Right ventricle myocardium superior (tissue), 1 donor: ENCODE data around the gene MACROD1. TPM values are rescaled to one million over a fixed set of nuclear protein-coding genes. Genes with fewer than 3 reads are reported as not detected.
A peak's percentile ranks its signal among the peaks of the same experiment; 100 is the strongest.

Experiments used
- ATAC-seq: fragments of 200-7000 bp; cut with Tn5 transposase; one replicate; pipeline ENCODE4 v1.9.1; 2020; ENCODE audit warnings: mild to moderate bottlenecking; ENCODE audit not compliant: poor library complexity
- DNase-seq: peaks from one replicate; pipeline ENCODE4 v3.0.0-alpha.2; 2020
- intact Hi-C: fragments of 100-400 bp; cut with DNase I; formaldehyde crosslinking; loops from one replicate; pipeline ENCODE4 v1.11.2; 2022
- total RNA-seq: library from RNA; stranded (reverse); fragmentation: NEBNext Ultra II Directional; extraction: Animal tissue kit (Norgen Biotek cat#: 25700); gene quantifications from one replicate; pipeline ENCODE4 v1.2.1, GENCODE V29; 2021
- donor health status: DM: no; HTN: yes; CAD: no; lungs with severe emphysema.

The MACROD1 gene
- total RNA-seq, 1 donor from 2014 or later: 124 TPM

DNA sequence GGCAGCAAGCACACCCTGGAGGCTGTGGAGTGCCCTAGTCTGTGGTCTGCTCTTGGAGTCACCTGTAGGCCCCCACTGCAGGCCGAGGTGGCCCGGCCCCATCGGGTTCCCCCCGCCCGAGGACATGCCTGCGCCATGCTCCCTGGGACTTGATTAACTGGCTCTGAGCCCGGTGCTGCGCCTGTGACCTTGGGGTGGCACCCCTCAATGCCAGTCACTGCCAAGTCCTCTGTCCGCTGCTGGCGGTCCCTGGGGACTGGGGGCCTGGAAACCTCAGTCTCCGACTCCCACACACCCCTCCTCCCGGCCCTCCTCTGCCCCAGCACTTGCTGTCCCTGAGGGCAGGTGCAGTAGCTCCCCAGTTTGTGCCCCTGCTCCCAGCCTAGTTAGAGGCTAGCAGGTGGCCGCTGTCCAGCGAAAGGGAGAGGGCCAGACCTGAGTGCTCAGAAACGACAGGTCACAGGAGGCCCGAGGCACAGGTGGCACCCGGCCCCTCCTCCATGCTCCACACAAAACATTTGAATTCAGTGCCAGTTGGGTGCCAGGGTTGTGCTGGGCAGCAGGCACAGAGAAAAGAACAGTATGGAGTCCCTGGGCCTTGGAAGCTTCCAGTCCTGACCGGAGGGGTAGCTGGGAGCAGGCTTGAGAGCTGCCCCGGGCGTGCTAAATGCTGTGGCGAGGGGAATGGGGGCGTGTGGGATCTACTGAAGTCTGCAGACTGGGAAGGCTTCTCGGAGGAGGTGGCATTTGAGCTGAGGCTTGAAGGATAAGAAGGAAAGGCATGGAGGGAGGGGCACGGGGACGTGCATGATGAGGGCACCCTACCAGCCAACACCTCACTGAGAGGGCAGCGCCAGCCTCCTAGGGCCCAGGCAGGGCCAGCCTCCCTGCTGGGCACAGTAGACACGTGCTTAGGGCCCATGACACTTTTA, 146.5 kb downstream of the MACROD1 start:
- ATAC-seq: peak; percentile 60
- intact Hi-C loops: no loop called here

DNA sequence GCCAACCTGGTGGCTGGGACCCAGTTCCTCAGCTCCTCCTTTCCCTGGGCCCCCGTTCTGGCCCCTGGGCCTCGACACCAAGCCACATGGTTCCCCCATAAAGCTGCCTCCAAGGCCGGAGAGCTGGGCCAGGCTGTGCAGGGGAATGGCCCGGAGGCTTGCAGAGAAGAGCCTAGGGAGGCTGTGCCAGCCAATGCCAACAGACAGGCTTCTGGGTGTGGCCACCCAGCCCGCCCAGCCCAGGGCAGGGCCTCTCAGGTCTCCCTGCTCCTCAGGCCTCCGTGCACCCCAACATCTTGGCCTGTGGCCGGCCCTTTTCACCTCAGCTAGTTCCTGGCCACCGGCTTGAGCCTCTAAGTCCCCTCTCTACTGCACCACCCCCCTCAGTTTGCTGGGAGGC, 147.6 kb downstream of the MACROD1 start:
- ATAC-seq (peak; percentile 12), DNase-seq (no peak)
- intact Hi-C loops: no loop called here

More for the DNA sequence above, 146.5 kb downstream of the MACROD1 start:
- DNase-seq: peak; percentile 70

DNA sequence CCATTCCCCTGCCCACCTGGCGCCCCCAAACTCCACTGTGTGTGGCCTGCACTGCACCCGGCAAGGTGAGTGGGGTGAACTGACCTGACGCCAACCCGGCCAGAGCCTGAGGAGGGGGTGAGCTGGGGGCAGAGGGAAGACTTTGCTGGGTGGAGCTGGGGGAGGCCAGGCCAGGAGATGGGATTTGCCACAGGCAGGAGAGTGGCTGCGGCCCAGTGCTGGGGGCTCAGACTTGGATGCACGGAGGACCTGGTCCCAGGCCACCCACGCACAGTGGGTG, 148.0 kb downstream of the MACROD1 start:
- no peak for ATAC-seq
- DNase-seq: no peak
- intact Hi-C loops: no loop called here

DNA sequence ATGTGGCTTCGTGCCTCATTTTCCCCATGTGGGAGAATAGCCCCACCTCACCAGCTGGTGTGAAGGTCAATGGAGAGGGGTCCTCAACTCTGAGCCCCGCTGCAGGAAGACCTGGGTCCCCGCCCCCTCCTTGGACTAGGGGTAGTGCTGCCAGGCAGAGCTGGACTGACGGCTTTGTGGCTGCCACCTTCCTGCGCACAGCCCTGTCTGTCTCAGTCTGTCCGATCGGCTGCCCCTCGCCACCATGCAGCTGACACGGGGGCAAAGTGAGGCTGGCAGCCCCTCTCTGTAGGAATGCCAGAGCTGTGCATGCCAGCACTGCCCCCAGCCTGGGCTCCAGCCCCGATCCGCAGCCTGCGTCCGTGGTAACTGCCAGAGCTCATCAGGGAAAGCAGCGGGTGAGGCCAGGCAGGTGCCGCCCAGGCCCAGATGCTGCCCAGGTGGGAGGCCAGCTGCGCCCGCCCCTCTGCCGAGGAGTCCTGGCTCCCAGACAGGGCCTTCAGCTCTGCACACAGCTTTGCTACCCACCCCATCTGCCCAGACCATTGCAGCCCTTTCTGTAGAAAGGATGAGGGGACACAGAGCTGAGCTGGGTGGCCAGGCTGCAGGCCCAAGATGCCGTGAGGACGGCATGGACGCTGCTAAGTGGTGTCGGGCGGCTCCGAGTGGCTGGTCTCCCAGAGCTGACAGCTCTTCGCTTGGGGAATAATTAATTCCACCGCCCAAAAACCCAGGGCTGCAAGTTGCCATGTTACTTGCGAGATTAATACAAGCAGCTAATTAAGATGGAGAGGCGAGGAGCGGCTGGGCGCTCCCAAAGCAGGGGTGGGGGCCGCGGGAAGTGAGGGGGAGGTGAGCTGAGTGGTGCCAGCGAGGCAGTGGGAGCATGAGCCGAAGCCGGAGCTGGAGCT, 149.7 kb downstream of the MACROD1 start:
- no peak for ATAC-seq
- DNase-seq: no peak
- intact Hi-C loops: no loop called here

DNA sequence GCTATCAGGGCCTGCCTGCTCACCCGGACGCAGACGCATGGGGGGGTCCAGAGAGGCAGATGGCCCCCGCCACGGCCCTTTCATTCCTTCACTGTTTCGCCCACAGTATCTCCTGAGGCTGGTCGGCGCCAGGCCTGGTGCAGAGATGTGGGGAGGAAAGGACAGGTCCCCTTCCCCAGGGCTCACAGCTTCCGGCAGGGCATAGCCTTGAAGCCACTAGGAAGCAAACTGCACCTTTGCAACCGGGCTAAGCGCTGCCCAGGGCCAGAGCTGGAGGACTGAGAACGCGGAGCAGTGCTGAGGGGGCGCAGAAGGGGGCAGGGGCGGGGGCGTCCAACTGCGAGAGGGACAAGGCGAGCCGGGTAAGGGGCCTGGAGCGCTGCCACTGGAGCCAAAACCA, 150.4 kb downstream of the MACROD1 start:
- intact Hi-C loops: no loop called here
- ATAC-seq (no peak), DNase-seq (no peak)

DNA sequence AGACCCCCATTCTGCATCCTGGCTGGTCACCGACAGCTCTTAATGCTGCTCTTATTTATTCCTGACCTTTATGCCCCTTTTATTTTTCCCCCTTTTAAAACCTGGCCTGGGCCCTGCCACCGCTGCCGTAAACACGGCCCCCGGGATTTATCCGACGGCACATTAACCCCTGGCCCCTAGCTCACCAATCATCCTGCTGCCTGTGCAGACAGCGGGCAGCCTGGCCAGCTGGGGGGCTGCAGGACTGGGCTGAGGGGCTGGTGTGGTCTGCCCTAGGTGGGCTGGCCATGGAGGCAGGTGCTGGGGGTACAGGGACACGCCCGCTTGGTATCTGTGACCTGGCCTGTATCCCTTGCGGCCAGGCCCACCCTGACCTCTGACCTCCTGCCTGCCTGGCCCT, 151.6 kb downstream of the MACROD1 start:
- ATAC-seq (no peak), DNase-seq (no peak)
- intact Hi-C loops: no loop called here

DNA sequence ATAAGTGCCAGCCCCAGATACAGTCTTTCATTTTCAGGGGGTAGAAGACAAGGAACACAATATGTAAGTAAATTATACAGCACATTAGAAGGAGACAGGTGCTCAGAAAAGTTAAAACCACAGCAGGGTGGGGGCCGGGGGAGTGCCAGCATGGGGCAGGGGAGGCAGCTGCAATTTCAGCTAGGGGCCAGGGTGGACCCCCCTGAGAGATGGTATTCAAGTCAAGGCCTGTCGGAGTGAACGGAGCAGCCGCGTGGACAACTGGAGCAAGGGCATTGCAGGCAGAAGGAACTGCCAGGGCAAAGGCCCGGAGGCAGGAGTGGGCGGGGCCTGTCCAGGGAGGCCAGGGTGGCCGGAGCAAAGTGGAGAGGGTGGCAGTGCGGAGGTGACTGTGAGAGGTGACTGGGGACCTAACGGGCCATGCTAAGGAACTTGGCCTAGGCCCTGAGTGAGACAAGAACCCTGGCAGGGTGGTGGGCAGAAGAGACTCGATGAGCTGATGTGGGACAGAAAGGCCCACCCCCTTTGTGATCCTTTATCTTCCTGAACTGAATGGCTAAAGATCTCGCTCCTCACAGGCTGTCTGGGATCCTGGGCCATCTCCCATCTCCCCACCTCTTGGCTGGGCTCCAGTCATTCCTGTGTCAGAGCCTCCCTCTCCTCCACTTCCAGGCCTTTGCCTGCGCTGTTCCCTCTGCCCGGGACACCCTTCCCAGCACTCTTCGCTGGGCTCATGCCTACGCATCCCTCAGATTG, 152.6 kb downstream of the MACROD1 start:
- intact Hi-C loops: no loop called here
- ATAC-seq (no peak), DNase-seq (no peak)

DNA sequence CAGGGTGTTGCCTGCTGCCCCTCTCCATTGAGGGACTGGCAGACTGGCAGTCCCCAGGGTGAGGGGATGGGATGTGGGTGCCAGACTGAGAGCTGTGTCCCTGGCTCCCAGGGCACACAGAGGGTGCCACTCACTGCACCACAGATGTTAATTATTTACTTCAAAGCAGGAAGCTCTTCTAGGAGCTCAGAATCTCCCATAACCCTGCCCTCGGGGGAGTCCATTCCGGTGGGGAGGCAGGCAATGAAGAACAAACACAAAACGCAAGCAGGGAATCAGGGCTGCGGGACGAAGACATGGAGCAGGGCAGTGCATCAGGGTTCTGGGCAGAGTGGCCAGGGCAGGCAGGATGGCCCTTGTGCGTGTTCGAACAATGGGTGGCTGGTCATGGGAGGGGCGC, 154.5 kb downstream of the MACROD1 start:
- intact Hi-C loops: no loop called here
- DNase-seq (no peak), ATAC-seq (no peak)

DNA sequence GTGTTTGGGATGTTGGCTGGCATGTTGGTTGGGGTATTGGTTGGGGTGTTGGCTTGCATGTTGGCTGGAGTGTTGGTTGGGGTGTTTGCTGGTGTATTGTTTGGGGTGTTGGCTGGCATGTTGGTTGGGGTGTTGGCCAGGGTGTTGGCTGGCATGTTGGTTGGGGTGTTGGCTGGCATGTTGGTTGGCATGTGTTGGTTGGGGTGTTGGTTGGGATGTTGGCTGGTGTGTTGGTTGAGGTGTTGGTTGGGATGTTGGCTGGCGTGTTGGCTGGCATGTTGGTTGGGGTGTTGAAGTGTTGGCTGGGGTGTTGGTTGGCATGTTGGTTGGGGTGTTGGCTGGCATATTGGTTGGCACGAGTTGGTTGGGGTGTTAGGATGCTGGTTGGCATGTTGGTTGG, 155.1 kb downstream of the MACROD1 start:
- intact Hi-C loops: no loop called here
- ATAC-seq: no peak

DNA sequence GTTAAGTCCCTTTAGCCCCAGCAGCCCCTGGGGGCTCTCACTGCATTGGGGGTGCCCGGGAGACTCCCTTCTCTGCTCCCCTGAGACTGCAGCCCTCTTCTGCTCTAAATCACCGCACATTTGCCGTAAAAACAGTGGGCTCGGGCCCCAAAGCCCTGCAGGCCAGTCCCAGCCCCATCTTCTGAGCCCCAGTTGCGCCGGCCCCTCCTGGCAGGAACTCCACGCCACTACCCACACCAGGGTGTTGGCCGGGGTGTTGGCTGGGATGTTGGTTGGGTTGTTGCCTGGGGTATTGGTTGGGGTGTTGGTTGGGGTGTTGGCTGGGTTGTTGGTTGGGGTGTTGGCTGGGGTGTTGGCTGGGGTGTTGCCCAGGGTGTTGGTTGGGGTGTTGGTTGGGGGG, 156.2 kb downstream of the MACROD1 start:
- intact Hi-C loops: no loop called here
- no peak for ATAC-seq
- no peak for DNase-seq

More for the DNA sequence above, 155.1 kb downstream of the MACROD1 start:
- DNase-seq: no peak

DNA sequence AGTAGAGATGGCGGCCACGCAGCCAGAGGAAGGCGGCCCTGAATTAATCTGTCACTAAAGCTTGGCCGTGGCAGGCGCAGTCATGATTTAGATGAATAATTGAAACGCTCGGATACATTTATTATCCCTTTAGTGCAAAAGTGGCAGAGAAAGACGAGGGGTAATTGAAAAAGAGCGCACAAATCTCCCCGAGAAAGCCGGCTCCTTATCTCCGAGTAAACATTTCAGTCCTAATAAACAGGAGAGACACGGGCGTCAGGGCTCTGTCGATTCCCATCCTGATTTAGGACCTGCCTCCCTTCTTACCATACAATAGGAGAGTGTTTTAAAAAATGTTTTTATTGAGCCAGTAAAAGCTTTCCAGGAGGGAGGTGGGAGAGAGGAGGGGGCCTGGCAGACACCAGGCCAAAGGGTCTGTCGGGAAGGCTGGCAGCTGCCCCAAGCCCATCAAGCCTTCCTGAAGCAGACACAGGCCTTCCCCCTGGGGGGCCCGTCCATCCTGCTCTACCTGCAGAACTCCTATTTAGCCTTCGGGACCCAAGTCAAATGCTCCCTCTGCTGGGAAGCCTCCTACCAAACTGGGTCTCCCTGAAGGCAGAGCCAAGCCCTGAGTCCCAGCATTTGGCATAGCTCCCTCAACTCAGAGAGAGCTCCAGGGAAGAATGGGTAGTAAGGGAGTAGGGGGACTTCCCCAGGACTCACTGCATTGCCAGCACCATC, 156.8 kb downstream of the MACROD1 start:
- ATAC-seq (no peak), DNase-seq (no peak)
- intact Hi-C loops: no loop called here

DNA sequence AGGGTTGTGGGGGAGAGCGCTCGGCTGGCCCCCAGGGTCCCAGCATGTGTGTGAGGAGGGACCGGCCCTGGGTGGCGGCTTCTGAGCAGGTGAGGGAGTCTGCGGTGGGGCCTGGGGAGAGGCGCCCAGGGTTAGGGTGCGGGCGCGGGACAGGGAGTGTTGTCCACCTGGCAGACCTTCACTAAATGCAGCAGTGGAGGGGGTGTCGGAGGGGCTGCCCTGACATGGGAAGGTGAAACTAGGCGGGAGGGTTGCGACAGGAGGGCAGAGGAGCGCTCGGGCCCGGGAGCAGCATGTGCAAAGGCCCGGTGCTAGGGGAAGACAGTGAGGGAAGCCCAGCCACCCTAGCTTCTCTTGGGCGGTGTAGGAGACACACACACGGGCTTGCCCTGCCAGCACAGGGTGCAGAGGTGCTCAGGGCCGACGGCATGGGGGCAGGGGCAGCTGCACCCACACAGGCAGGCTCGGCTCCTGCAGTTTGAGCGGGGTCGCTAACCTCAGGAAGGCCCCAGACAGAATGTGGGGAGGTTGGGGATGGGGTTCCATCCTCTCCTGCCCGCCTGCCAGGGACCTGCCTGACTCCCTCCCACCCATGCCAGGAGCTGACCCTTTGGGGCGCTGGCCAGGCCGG, 157.5 kb downstream of the MACROD1 start:
- intact Hi-C loops: no loop called here
- DNase-seq (no peak), ATAC-seq (no peak)

DNA sequence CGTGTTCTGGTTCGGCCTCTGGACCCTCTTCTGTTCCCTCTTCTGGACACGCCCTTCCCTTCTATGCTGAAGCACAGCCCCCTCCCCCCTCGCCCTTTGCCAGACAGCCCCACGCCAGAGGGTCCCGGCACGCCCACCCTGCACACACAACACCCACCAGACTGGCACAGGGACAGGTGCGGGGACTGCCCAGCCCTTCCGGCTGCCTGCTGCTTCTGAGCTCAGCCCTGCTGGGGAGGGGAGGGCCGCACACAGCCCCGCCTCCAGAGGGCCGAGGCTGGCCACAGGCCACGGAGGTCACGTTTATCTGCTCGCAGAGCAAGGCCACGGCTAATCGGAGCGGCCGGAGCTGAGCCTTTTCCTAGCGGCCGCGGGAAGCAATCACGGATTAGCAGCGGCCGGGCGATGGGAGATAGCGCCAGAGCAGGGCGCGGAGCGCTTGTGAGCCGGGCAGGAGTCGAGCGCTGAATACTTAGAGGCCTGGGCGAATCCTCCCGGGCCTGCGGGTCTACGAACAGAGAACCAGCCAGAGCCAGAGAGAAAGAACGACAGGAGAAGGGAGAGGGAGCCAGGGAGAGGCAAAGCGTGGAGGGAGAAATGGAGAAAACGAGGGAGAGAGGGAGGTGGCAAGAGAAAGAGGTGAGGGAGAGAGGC, 158.2 kb downstream of the MACROD1 start:
- peak; percentile 92 for DNase-seq
- peak; percentile 93 for ATAC-seq
- intact Hi-C loops: no loop called here

DNA sequence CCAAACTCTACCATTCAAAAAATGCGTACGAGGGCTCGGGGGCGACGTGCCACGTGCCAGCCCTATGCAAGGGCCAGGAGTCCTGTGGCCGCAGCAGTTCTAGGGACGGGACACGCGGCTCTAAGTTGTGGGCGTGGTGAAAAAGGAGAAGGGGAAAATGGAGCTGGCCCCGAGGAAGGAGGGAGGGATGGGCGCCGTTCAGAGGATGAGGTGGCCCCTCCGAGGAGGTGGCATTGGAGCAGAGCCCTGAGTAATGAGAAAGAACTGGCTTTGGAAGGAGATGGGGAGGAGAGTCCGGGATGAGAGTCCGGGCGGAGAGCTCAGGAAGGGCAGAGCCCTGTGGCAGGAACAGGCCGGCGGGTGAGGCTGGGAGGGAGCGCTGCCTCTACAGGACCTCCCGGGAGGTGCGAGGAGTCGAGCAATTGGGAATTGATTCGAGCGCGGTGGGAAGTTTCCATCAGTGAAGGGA, 158.7 kb downstream of the MACROD1 start:
- peak; percentile 45 for ATAC-seq
- intact Hi-C loops: no loop called here
- peak; percentile 63 for DNase-seq

DNA sequence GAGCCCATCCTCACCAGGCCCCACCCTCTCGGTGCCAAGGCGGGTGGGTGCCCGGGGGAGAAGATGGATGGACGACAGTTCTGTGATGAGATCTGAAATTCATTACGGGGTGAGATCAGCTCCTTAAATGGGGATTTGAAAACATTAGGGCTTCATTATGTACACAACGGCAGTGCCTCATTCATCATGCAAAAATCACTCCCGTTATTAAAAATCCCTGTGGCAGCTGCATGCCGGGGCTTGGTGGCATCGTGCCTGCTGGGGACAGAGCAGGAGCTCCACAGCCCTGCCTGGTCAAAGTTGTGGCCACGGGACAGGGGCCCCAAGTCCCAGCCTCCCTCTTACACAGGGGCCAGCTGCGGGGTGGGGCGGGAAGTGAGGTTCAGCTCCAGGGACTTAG, 159.5 kb downstream of the MACROD1 start:
- no peak for ATAC-seq
- DNase-seq: no peak
- intact Hi-C loops: no loop called here

DNA sequence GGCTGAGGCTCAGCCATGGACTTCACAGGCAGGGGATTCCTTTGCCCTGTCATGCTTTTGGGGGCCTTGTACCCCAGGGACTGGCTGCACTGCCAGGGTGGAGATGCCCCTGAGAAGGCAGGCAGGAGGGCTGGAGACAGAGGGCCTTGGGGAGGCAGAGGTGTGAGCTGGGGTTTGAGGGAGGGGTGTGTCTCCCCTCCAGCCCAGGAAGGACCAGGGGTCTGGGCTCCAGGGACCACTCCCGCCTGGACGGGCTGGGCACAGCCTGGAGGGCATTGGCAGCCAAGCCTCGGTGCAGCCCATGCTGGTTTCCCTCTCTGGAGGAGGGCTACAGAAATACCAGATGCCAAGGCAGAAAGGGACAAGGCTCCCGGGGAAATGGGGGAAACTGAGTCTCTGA, 160.2 kb downstream of the MACROD1 start:
- no peak for DNase-seq
- intact Hi-C loops: no loop called here

DNA sequence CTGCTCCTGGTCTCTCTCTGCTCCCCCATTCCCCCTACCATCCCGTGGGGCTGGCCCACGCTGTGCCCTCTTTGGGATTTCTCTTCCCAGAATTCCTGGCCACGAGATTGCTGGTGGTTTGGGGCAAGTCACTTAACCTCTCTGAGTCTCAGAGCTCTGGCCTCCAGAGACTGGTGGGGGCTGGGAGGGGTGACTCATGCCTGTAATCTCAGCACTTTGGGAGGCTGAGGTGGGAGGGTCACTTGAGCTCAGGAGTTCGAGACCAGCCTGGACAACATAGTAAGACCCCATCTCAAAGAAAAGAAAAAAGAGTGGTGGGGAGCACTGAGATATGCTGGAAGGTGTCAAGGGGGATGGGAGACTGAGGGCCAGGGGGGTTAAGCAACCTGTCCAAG, 161.3 kb downstream of the MACROD1 start:
- ATAC-seq: no peak
- DNase-seq: no peak
- intact Hi-C loops: no loop called here

More for the DNA sequence above, 160.2 kb downstream of the MACROD1 start:
- ATAC-seq: no peak
